C4-2B (cell line): Measurements from ENCODE around the gene MARCHF2.

Experiments used
- CTCF ChIP-seq: fragments of 450-650 bp; conservative IDR thresholded peaks from 2 replicates; pipeline ENCODE4 v1.5.1; 2017; ENCODE audit warnings: mild to moderate bottlenecking
- ZFX ChIP-seq: fragments of 450-650 bp; IDR thresholded peaks from 2 replicates; pipeline ENCODE4 v1.6.1; 2017

DNA sequence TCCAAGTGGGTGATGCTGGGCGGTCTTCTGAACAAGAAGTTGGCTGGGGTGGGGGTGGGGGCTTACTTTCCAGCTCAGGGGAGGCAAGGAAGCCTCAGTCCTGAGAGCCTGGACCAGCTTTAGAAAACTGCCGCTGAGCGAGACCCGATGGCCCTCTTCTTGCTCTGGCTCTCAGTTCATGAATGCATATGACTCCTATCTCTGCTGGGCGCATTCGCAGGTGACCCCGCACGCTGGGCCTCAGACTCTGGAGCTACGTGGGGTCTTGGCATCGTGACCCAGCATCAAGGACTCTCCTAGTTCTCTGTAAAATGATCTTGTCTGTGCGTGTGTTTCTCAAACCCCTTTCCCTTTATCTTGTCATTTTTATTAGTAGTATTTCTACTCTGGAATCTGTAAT is 69.6 kb downstream of the MARCHF2 start:
- TF ChIP-seq CTCF (no peak), ZFX (no peak)
